ENCODE data around the gene LHPP. TPM values are rescaled to one million over a fixed set of nuclear protein-coding genes. Genes with fewer than 3 reads are reported as not detected.

The LHPP gene
- total and polyA plus RNA-seq, 2 donors (not counting 1 experiment from before 2014, with no cell fraction given): 10.2 to 15.6 TPM

DNA sequence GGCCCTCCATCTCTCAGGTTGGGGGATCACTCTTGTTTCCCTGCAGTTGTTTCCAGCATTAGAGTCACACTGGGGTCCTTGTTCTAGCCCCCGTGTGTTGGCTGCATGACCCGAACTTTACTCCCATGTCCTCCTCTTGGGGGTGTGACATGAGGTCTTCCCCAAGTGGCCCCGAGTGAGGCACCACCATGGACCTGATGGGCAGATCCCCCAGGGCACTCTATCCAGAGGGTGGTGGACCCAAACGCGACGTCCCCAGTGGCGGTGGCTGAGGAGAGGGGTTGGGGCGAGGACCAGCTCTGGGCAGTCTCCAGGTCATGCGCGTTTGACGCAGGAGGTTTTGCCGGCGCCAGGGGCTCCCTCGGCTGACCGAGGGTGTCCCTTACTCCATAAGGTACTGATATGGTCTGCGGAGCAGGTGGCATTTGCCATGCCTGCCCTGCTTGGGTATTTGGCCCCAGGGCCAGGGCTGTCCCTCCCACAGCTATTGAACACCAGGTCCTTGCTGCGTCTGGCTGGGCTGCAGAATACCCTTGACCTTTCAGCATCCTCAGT is 131.9 kb downstream of the LHPP start:
- TF ChIP-seq CTCF (conservative IDR thresholded peaks at IDR 0.05 in 1 of 2, IDR thresholded peaks at IDR 0.05 in 1 of 2; ENCODE audit: low read depth in 1 of 2, low read length in 2 of 2) (no peak), EZH2 (IDR thresholded peaks at IDR 0.05; ENCODE audit: low read length, missing control alignments) (no peak)
- no peak for DNase-seq (ENCODE audit: low read depth in 2 of 2)

DNA sequence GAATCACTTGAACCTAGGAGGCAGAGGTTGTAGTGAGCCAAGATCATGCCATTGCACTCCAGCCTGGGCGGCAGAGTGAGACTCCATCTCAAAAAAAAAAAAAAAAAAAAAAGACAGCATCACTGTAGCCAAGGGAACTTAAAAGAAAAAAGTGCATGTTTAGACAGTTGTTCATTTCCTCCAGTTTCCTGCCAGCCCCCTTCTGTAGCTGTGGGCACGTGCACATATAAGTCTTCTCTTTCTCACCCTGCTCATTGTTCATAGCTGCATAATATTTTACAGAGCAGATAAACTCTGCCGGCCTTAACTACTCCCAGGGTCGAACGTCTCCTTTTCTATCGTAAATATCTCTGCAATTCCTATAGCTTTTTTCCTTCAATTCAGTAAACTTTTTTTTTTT is 132.6 kb downstream of the LHPP start:
- Histone ChIP-seq H3K9me3 (ENCODE audit: control insufficient read depth, insufficient read depth, low read depth, low read length) (no peaks in the 10 kb centered on the region), H3K4me2 (ENCODE audit: extremely low read depth, insufficient read depth, low read length) (no peak overlapping the region), H3K27me3 (ENCODE audit: control insufficient read depth, insufficient read depth, low read length) (no peaks in the 10 kb centered on the region), H3K79me2 (ENCODE audit: control insufficient read depth, insufficient read depth, low read length) (no peaks in the 10 kb centered on the region), H3K27ac (ENCODE audit: insufficient read depth, low read length) (no peak overlapping the region), H4K20me1 (ENCODE audit: control insufficient read depth, extremely low read depth, insufficient read depth, low read length) (no peaks in the 10 kb centered on the region), H3K4me3 (replicated peaks in 1 of 4; ENCODE audit: control extremely low read depth in 1 of 4, insufficient read depth in 1 of 4, low read depth in 3 of 4, low read length in 4 of 4) (no peak overlapping the region), H2AFZ (ENCODE audit: low read length) (no peak overlapping the region), H3K9ac (ENCODE audit: insufficient read depth, low read length) (no peak overlapping the region), H3K36me3 (ENCODE audit: control insufficient read depth, insufficient read depth, low read length) (no peaks in the 10 kb centered on the region), H3K4me1 (ENCODE audit: control insufficient read depth, extremely low read depth, insufficient read depth, low read length) (no peaks in the 10 kb centered on the region)
- no peak for TF ChIP-seq CTCF (conservative IDR thresholded peaks at IDR 0.05 in 1 of 2, IDR thresholded peaks at IDR 0.05 in 1 of 2; ENCODE audit: low read depth in 1 of 2, low read length in 2 of 2)
- TF ChIP-seq EZH2 (IDR thresholded peaks at IDR 0.05; ENCODE audit: low read length, missing control alignments): no peak
- DNase-seq (ENCODE audit: low read depth in 2 of 2): no peak

More for the DNA sequence above, 131.9 kb downstream of the LHPP start:
- no peaks in the 10 kb centered on the region for H3K4me1 ChIP-seq (ENCODE audit: control insufficient read depth, extremely low read depth, insufficient read depth, low read length)
- no peaks in the 10 kb centered on the region for H3K27me3 ChIP-seq (ENCODE audit: control insufficient read depth, insufficient read depth, low read length)
- H3K9ac ChIP-seq (ENCODE audit: insufficient read depth, low read length): no peak overlapping the region
- no peaks in the 10 kb centered on the region for H3K79me2 ChIP-seq (ENCODE audit: control insufficient read depth, insufficient read depth, low read length)
- no peak overlapping the region for H3K27ac ChIP-seq (ENCODE audit: insufficient read depth, low read length)
- no peak overlapping the region for H3K4me2 ChIP-seq (ENCODE audit: extremely low read depth, insufficient read depth, low read length)
- H4K20me1 ChIP-seq (ENCODE audit: control insufficient read depth, extremely low read depth, insufficient read depth, low read length): no peaks in the 10 kb centered on the region
- H3K9me3 ChIP-seq (ENCODE audit: control insufficient read depth, insufficient read depth, low read depth, low read length): no peaks in the 10 kb centered on the region
- H2AFZ ChIP-seq (ENCODE audit: low read length): no peak overlapping the region
- H3K4me3 ChIP-seq (replicated peaks in 1 of 4; ENCODE audit: control extremely low read depth in 1 of 4, insufficient read depth in 1 of 4, low read depth in 3 of 4, low read length in 4 of 4): no peak overlapping the region
- no peaks in the 10 kb centered on the region for H3K36me3 ChIP-seq (ENCODE audit: control insufficient read depth, insufficient read depth, low read length)

- Histone ChIP-seq H3K4me2 (ENCODE audit: extremely low read depth, insufficient read depth, low read length) (no peak overlapping the region), H3K4me1 (ENCODE audit: control insufficient read depth, extremely low read depth, insufficient read depth, low read length) (no peaks in the 10 kb centered on the region), H3K27ac (ENCODE audit: insufficient read depth, low read length) (no peak overlapping the region), H3K27me3 (ENCODE audit: control insufficient read depth, insufficient read depth, low read length) (no peaks in the 10 kb centered on the region), H3K79me2 (ENCODE audit: control insufficient read depth, insufficient read depth, low read length) (no peaks in the 10 kb centered on the region), H4K20me1 (ENCODE audit: control insufficient read depth, extremely low read depth, insufficient read depth, low read length) (no peaks in the 10 kb centered on the region), H3K4me3 (replicated peaks in 1 of 4; ENCODE audit: control extremely low read depth in 1 of 4, insufficient read depth in 1 of 4, low read depth in 3 of 4, low read length in 4 of 4) (no peak overlapping the region), H2AFZ (ENCODE audit: low read length) (no peak overlapping the region), H3K9me3 (ENCODE audit: control insufficient read depth, insufficient read depth, low read depth, low read length) (no peaks in the 10 kb centered on the region), H3K36me3 (ENCODE audit: control insufficient read depth, insufficient read depth, low read length) (no peaks in the 10 kb centered on the region), H3K9ac (ENCODE audit: insufficient read depth, low read length) (no peak overlapping the region)
- DNase-seq (ENCODE audit: low read depth in 2 of 2): no peak
- TF ChIP-seq EZH2 (IDR thresholded peaks at IDR 0.05; ENCODE audit: low read length, missing control alignments): no peak
- TF ChIP-seq CTCF (conservative IDR thresholded peaks at IDR 0.05 in 1 of 2, IDR thresholded peaks at IDR 0.05 in 1 of 2; ENCODE audit: low read depth in 1 of 2, low read length in 2 of 2): no peak
These were observed 133.7 kb downstream of the LHPP start for GRCh38 chr10:124595143-124595883.
